ENCODE results near the gene GNLY.

Gene GNLY

DNA sequence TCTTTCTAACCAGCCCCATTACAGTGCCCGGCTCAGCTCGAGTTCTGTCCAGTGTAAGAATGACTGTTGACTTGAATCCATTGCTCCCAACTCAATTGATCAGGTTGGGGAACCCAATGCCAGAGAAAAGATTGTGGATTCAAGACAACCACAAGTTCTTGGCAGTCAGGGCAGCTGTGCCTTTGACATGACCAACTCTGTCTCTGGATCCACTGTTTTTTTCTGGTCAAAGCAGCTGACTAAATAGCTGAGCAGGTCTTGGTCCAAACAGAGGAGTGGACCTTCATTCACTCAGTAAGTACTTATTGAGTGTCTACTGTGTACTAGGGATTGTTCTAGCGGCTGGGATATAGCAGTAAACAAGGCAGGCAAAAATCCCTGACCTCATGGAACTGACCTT is 53.3 kb downstream of the GNLY start:
- DNase-seq = no peak

DNA sequence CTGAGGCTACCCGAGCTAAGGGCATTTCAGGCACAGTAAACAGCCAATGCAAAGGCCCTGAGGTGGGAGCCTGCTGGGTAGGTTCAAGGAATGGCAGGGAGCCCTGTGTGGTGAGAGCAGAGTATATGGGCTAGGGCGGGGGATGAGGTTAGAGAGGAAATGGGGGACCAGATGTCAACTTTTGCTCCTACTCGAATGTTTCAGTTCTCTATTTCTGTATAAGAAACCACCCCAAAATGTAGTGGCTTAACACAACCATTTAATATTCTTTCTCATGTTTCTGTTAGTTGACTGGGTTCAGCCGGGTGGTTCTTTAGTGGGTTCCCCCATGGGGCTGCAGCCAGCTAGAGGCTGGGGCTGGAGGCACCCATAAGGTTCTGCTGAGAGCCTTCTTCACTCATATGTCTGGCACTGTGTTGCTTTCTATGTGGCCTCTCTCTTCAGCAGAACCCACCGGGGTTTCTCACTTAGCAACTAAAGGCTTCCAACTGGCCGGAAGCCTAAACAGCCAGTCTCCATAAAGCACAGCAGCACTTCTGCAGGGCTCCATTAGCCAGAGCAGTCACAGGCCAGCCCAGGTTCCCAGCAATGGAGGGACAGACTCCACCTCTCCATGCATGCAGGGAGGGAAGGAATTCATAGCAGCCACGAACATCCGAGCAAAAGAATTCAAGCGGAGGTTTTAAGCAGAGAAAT is 54.0 kb downstream of the GNLY start:
- no peak for DNase-seq
